Keratinocyte (primary cell): ENCODE data around the gene CSDE1.

ENCODE experiments used
- CTCF ChIP-seq, 3 experiments: IDR thresholded peaks in 1 of 3; conservative IDR thresholded peaks in 1 of 3; optimal IDR thresholded peaks in 1 of 3; 2 replicates in 2 of 3; 3 replicates in 1 of 3; pipeline versions ENCODE3 to v1.5.1; 2011; ENCODE audit warnings: low read length in 3 of 3, mild to moderate bottlenecking in 3 of 3, moderate library complexity in 2 of 3, control low read depth in 1 of 3, inconsistent platforms in 1 of 3; ENCODE audit not compliant: insufficient read depth in 2 of 3; ENCODE audit errors: extremely low read depth in 1 of 3
- EZH2 ChIP-seq: IDR thresholded peaks from one replicate; pipeline ENCODE4 v1.6.1; 2012; ENCODE audit warnings: inconsistent platforms, mild to moderate bottlenecking, low read length, moderate library complexity

- TF ChIP-seq CTCF (optimal IDR thresholded peaks at IDR 0.05 in 1 of 3, IDR thresholded peaks at IDR 0.05 in 1 of 3, conservative IDR thresholded peaks at IDR 0.05 in 1 of 3; ENCODE audit: extremely low read depth in 1 of 3, insufficient read depth in 2 of 3, low read length in 3 of 3) = no peak
- TF ChIP-seq EZH2 = no peak
Observed at GRCh38 chr1:114694540-114695310, 63.1 kb downstream of the CSDE1 start.
